Measurements from ENCODE around the gene LRRN2. TPM values are rescaled to one million over a fixed set of nuclear protein-coding genes. Genes with fewer than 3 reads are reported as not detected.

Gene LRRN2
- polyA plus RNA-seq, 4 donors = 3.0 to 3.1 TPM; not detected in 2

- H3K4me3 ChIP-seq (ENCODE audit: low read depth in 1 of 3, low read length in 3 of 3) = no peak overlapping the region
- peaks cover 0 to 11% (median 0%) of the 10 kb centered on the region in 3 donors for H3K4me1 ChIP-seq (ENCODE audit: control insufficient read depth in 3 of 3, insufficient read depth in 2 of 3, low read depth in 1 of 3, low read length in 2 of 3)
- no peaks in the 10 kb centered on the region for H3K36me3 ChIP-seq (ENCODE audit: control insufficient read depth in 3 of 3, insufficient read depth in 2 of 3, low read depth in 1 of 3, low read length in 3 of 3)
- peaks cover 0 to 7% of the 10 kb centered on the region in 2 donors for H3K9me3 ChIP-seq (ENCODE audit: control insufficient read depth in 2 of 2, insufficient read depth in 1 of 2, low read depth in 1 of 2, low read length in 1 of 2)
- DNase-seq (peak; percentile 39 to 57), FAIRE-seq (no peak)
- no peak overlapping the region for H3K27ac ChIP-seq (ENCODE audit: low read depth in 1 of 3, low read length in 2 of 3)
- peaks cover 0 to 10% (median 0%) of the 10 kb centered on the region in 3 donors for H3K27me3 ChIP-seq (ENCODE audit: control insufficient read depth in 3 of 3, insufficient read depth in 3 of 3, low read length in 3 of 3)
These were observed 31.1 kb upstream of the LRRN2 start for GRCh38 chr1:204716660-204717059.

DNA sequence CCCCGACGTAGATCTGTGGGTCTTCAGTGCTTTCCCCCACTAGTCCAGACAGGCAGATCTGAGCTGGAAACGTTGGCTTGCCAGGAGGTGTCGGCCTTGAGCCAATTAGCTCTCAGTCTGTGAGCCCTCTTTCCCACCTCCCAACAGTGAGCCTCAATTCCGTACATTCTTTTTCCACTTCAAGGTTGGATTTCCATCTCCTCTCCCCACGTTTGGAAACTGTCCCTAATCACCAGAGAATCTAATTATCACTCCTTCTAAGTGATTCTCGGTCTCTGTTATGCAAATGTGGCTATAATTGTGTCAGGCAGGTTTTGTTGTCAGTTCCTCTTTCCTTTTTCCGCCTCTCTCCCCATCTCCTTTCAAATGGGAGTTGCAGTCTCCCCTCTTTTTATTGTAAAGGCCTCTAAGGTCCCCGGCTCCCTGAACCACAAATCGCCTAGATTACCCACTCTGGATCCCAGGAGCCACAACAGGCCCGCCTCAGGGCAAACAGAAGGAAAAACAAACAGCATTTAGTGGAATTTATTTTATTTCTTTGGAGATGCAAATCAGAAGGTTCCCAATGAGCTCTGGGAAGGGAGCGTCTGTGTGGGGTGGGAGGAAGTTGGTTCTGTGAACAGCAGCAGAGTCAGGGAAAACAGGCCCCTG lies 29.4 kb upstream of the LRRN2 start:
- H3K9me3 ChIP-seq (ENCODE audit: control insufficient read depth in 2 of 2, insufficient read depth in 1 of 2, low read depth in 1 of 2, low read length in 1 of 2) = peaks cover 0 to 4% of the 10 kb centered on the region in 2 donors
- DNase-seq (no peak), FAIRE-seq (no peak)
- peaks cover 0 to 20% (median 0%) of the 10 kb centered on the region in 3 donors for H3K27me3 ChIP-seq (ENCODE audit: control insufficient read depth in 3 of 3, insufficient read depth in 3 of 3, low read length in 3 of 3)
- WGBS, 3 donors = 70 to 73% (median 72%) methylated on average over 12 of the region's 12 CpGs
- H3K27ac ChIP-seq (ENCODE audit: low read depth in 1 of 3, low read length in 2 of 3) = peak overlapping the region in 1 of 3 donors; percentile 45
- H3K4me3 ChIP-seq (ENCODE audit: low read depth in 1 of 3, low read length in 3 of 3) = no peak overlapping the region
- no peaks in the 10 kb centered on the region for H3K36me3 ChIP-seq (ENCODE audit: control insufficient read depth in 3 of 3, insufficient read depth in 2 of 3, low read depth in 1 of 3, low read length in 3 of 3)
- H3K4me1 ChIP-seq (ENCODE audit: control insufficient read depth in 3 of 3, insufficient read depth in 2 of 3, low read depth in 1 of 3, low read length in 2 of 3) = peaks cover 0 to 16% (median 0%) of the 10 kb centered on the region in 3 donors

DNA sequence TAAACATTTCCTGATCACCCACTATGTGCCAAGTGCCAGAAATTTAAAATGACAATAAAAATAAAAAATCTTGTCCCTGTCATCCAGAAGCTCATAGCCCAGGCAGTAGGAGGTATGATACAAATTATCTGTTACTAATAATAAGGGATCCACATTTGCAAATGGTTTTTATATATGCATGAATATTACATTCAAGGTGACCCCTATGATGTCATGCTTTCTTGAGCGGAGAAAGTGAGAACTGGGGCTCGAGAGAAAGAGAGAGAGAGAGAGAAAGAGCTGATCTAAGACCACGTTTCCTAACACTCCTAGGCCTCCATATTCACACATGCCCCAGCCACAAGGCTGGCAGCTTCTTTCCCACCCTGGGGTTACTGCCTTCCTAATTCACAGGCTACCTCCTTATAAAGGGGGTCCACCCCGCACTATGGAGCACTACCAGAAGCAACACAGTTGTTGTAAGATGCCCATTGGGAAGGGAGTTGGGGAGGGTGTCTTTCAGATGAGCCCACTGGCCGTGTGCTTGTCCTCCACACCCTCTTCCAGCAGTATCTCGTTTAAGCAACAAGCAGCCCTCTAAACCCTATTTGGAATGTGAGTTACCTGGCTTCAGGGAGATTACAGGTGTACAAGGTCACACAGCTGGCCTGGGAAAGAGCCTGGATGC lies 28.8 kb upstream of the LRRN2 start:
- Histone ChIP-seq H3K4me3 (ENCODE audit: low read depth in 1 of 3, low read length in 3 of 3) (no peak overlapping the region), H3K36me3 (ENCODE audit: control insufficient read depth in 3 of 3, insufficient read depth in 2 of 3, low read depth in 1 of 3, low read length in 3 of 3) (no peaks in the 10 kb centered on the region), H3K9me3 (ENCODE audit: control insufficient read depth in 2 of 2, insufficient read depth in 1 of 2, low read depth in 1 of 2, low read length in 1 of 2) (no peaks in the 10 kb centered on the region), H3K27me3 (ENCODE audit: control insufficient read depth in 3 of 3, insufficient read depth in 3 of 3, low read length in 3 of 3) (peaks cover 0 to 20% (median 0%) of the 10 kb centered on the region in 3 donors), H3K4me1 (ENCODE audit: control insufficient read depth in 3 of 3, insufficient read depth in 2 of 3, low read depth in 1 of 3, low read length in 2 of 3) (peaks cover 0 to 16% (median 0%) of the 10 kb centered on the region in 3 donors), H3K27ac (ENCODE audit: low read depth in 1 of 3, low read length in 2 of 3) (peak overlapping the region in 1 of 3 donors; percentile 45)
- FAIRE-seq (no peak), DNase-seq (no peak)
- 62 to 79% (median 76%) methylated on average over 6 of the region's 6 CpGs for WGBS, 3 donors

- DNase-seq (no peak), FAIRE-seq (no peak)
- Histone ChIP-seq H3K36me3 (ENCODE audit: control insufficient read depth in 3 of 3, insufficient read depth in 2 of 3, low read depth in 1 of 3, low read length in 3 of 3) (no peaks in the 10 kb centered on the region), H3K4me1 (ENCODE audit: control insufficient read depth in 3 of 3, insufficient read depth in 2 of 3, low read depth in 1 of 3, low read length in 2 of 3) (peaks cover 0 to 16% (median 0%) of the 10 kb centered on the region in 3 donors), H3K27me3 (ENCODE audit: control insufficient read depth in 3 of 3, insufficient read depth in 3 of 3, low read length in 3 of 3) (peaks cover 0 to 20% (median 0%) of the 10 kb centered on the region in 3 donors), H3K9me3 (ENCODE audit: control insufficient read depth in 2 of 2, insufficient read depth in 1 of 2, low read depth in 1 of 2, low read length in 1 of 2) (no peaks in the 10 kb centered on the region), H3K27ac (ENCODE audit: low read depth in 1 of 3, low read length in 2 of 3) (no peak overlapping the region), H3K4me3 (ENCODE audit: low read depth in 1 of 3, low read length in 3 of 3) (no peak overlapping the region)
- WGBS, 3 donors = 48 to 62% (median 57%) methylated on average over 5 of the region's 5 CpGs
These were observed 28.0 kb upstream of the LRRN2 start for GRCh38 chr1:204713541-204713940.

- no peak overlapping the region for H3K4me3 ChIP-seq (ENCODE audit: low read depth in 1 of 3, low read length in 3 of 3)
- FAIRE-seq (no peak), DNase-seq (no peak)
- no peaks in the 10 kb centered on the region for H3K9me3 ChIP-seq (ENCODE audit: control insufficient read depth in 2 of 2, insufficient read depth in 1 of 2, low read depth in 1 of 2, low read length in 1 of 2)
- H3K4me1 ChIP-seq (ENCODE audit: control insufficient read depth in 3 of 3, insufficient read depth in 2 of 3, low read depth in 1 of 3, low read length in 2 of 3) = peaks cover 0 to 16% (median 0%) of the 10 kb centered on the region in 3 donors
- peaks cover 0 to 20% (median 0%) of the 10 kb centered on the region in 3 donors for H3K27me3 ChIP-seq (ENCODE audit: control insufficient read depth in 3 of 3, insufficient read depth in 3 of 3, low read length in 3 of 3)
- H3K36me3 ChIP-seq (ENCODE audit: control insufficient read depth in 3 of 3, insufficient read depth in 2 of 3, low read depth in 1 of 3, low read length in 3 of 3) = no peaks in the 10 kb centered on the region
- WGBS, 3 donors = 59 to 68% (median 66%) methylated on average over 4 of the region's 4 CpGs
- H3K27ac ChIP-seq (ENCODE audit: low read depth in 1 of 3, low read length in 2 of 3) = no peak overlapping the region
These were observed 27.3 kb upstream of the LRRN2 start for GRCh38 chr1:204712708-204713430.

DNA sequence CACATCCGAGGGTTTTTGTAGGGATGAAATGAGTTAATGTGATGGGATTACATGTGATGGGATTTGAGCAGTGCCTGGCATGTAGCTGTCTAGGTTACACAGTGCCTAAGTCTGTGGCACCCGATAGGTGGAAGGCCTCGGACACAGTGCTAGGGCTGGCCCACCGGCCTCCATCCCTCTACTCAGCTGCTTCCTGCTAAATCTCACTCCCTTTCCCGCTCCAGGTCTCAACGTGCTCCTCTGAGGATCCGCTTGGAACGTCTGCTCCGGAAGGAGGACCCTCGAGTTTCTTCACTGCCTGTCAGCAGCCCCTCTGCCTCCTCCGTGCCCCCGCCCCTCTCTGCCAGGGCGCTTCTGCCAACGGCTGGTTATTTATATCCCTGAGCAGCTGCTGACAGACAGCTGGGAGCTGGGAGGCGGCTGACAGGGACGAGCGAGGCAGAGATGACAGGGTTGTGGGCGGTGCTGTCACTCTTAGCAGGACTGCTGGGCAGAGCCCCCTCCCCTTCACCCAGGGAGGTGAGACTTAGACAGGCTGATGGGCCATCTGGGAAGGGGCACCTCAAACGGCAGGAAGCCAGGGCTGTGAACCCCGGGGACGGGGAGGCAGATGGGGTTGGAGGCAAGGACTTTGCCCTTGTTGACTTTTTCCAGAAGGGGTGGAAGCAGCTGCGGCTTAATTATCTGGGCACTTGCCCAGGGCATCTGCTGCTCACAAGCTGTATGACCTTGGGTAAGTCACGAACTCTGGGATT lies 26.6 kb upstream of the LRRN2 start:
- WGBS, 3 donors = 9 to 17% (median 16%) methylated on average over 23 of the region's 23 CpGs
- DNase-seq (peak; percentile 60 to 69), FAIRE-seq (no peak)
- H3K27me3 ChIP-seq (ENCODE audit: control insufficient read depth in 3 of 3, insufficient read depth in 3 of 3, low read length in 3 of 3) = peaks cover 0 to 20% (median 0%) of the 10 kb centered on the region in 3 donors
- H3K4me3 ChIP-seq (ENCODE audit: low read depth in 1 of 3, low read length in 3 of 3) = no peak overlapping the region
- no peaks in the 10 kb centered on the region for H3K36me3 ChIP-seq (ENCODE audit: control insufficient read depth in 3 of 3, insufficient read depth in 2 of 3, low read depth in 1 of 3, low read length in 3 of 3)
- H3K9me3 ChIP-seq (ENCODE audit: control insufficient read depth in 2 of 2, insufficient read depth in 1 of 2, low read depth in 1 of 2, low read length in 1 of 2) = no peaks in the 10 kb centered on the region
- H3K27ac ChIP-seq (ENCODE audit: low read depth in 1 of 3, low read length in 2 of 3) = no peak overlapping the region
- peaks cover 0 to 16% (median 0%) of the 10 kb centered on the region in 3 donors for H3K4me1 ChIP-seq (ENCODE audit: control insufficient read depth in 3 of 3, insufficient read depth in 2 of 3, low read depth in 1 of 3, low read length in 2 of 3)

GRCh38 chr1:204711103-204711946 lies 25.8 kb upstream of the LRRN2 start:
- no peak overlapping the region for H3K4me3 ChIP-seq (ENCODE audit: low read depth in 1 of 3, low read length in 3 of 3)
- DNase-seq (peak in 1 of 2 donors; percentile 24), FAIRE-seq (no peak)
- no peaks in the 10 kb centered on the region for H3K9me3 ChIP-seq (ENCODE audit: control insufficient read depth in 2 of 2, insufficient read depth in 1 of 2, low read depth in 1 of 2, low read length in 1 of 2)
- H3K27ac ChIP-seq (ENCODE audit: low read depth in 1 of 3, low read length in 2 of 3) = no peak overlapping the region
- peaks cover 0 to 23% (median 0%) of the 10 kb centered on the region in 3 donors for H3K27me3 ChIP-seq (ENCODE audit: control insufficient read depth in 3 of 3, insufficient read depth in 3 of 3, low read length in 3 of 3)
- H3K36me3 ChIP-seq (ENCODE audit: control insufficient read depth in 3 of 3, insufficient read depth in 2 of 3, low read depth in 1 of 3, low read length in 3 of 3) = no peaks in the 10 kb centered on the region
- peaks cover 0 to 16% (median 0%) of the 10 kb centered on the region in 3 donors for H3K4me1 ChIP-seq (ENCODE audit: control insufficient read depth in 3 of 3, insufficient read depth in 2 of 3, low read depth in 1 of 3, low read length in 2 of 3)
- 24 to 52% (median 39%) methylated on average over 16 of the region's 16 CpGs for WGBS, 3 donors
